ENCODE data around the gene RHBDL3. TPM values are rescaled to one million over a fixed set of nuclear protein-coding genes. Genes with fewer than 3 reads are reported as not detected.
A peak's percentile ranks its signal among the peaks of the same experiment; 100 is the strongest.

RHBDL3 gene
- total RNA-seq, 1 experiment from 2014 or later, result not detected

- H3K4me3 Mint-ChIP-seq (ENCODE audit: unreplicated experiment), result no peak overlapping the region
- CTCF ChIA-PET, result interaction anchor here (0.6 to 0.8 kb wide), 2 partner anchors 16 to 38 kb away, joined by 3 to 7 read pairs; no protein-coding TSS in a partner anchor
- H3K27ac Mint-ChIP-seq (ENCODE audit: low read depth, unreplicated experiment), result no peak overlapping the region
- TF ChIP-seq, protein P1, sequence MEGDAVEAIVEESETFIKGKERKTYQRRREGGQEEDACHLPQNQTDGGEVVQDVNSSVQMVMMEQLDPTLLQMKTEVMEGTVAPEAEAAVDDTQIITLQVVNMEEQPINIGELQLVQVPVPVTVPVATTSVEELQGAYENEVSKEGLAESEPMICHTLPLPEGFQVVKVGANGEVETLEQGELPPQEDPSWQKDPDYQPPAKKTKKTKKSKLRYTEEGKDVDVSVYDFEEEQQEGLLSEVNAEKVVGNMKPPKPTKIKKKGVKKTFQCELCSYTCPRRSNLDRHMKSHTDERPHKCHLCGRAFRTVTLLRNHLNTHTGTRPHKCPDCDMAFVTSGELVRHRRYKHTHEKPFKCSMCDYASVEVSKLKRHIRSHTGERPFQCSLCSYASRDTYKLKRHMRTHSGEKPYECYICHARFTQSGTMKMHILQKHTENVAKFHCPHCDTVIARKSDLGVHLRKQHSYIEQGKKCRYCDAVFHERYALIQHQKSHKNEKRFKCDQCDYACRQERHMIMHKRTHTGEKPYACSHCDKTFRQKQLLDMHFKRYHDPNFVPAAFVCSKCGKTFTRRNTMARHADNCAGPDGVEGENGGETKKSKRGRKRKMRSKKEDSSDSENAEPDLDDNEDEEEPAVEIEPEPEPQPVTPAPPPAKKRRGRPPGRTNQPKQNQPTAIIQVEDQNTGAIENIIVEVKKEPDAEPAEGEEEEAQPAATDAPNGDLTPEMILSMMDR (IDR thresholded peaks at IDR 0.05; ENCODE audit: unreplicated experiment), result no peak
- peaks cover 12% of the 10 kb centered on the region for H3K4me1 Mint-ChIP-seq (ENCODE audit: insufficient read depth, unreplicated experiment)
- no peak for DNase-seq (ENCODE audit: unreplicated experiment)
- no peaks in the 10 kb centered on the region for H3K36me3 Mint-ChIP-seq (ENCODE audit: insufficient read depth, unreplicated experiment)
- peaks cover 11% of the 10 kb centered on the region for H3K27me3 Mint-ChIP-seq (ENCODE audit: insufficient read depth, unreplicated experiment)
- H3K9me3 Mint-ChIP-seq (ENCODE audit: unreplicated experiment), result no peaks in the 10 kb centered on the region
- POLR2A ChIA-PET, result no interaction called here
- BruUV-seq (replicated peaks), result no TSS peak
- intact Hi-C loops (cut with micrococcal nuclease), result loop anchor here (10.0 kb wide), 1 partner anchor 1498 kb away; no protein-coding TSS in a partner anchor
These were observed 9.0 kb upstream of the RHBDL3 start for GRCh38 chr17:32256701-32257019.

- no TSS peak for BruUV-seq (replicated peaks)
- Mint-ChIP-seq H3K27ac (ENCODE audit: low read depth, unreplicated experiment) (no peak overlapping the region), H3K9me3 (ENCODE audit: unreplicated experiment) (no peaks in the 10 kb centered on the region), H3K27me3 (ENCODE audit: insufficient read depth, unreplicated experiment) (peaks cover 30% of the 10 kb centered on the region), H3K4me1 (ENCODE audit: insufficient read depth, unreplicated experiment) (peaks cover 22% of the 10 kb centered on the region), H3K4me3 (ENCODE audit: unreplicated experiment) (no peak overlapping the region), H3K36me3 (ENCODE audit: insufficient read depth, unreplicated experiment) (no peaks in the 10 kb centered on the region)
- ChIA-PET POLR2A (no interaction called here), CTCF (interaction anchor here (1.2 kb wide), 1 partner anchor 17 kb away, joined by 5 read pairs; no protein-coding TSS in a partner anchor)
- DNase-seq (ENCODE audit: unreplicated experiment), result no peak
- TF ChIP-seq, protein P1 (IDR thresholded peaks at IDR 0.05; ENCODE audit: unreplicated experiment), result no peak
- intact Hi-C loops (cut with micrococcal nuclease), result loop anchor here (10.0 kb wide), 1 partner anchor 1496 kb away; no protein-coding TSS in a partner anchor
These were observed 7.1 kb upstream of the RHBDL3 start for GRCh38 chr17:32258383-32259140.

GRCh38 chr17:32259586-32259985 lies 6.0 kb upstream of the RHBDL3 start:
- BruUV-seq (replicated peaks), result no TSS peak
- H3K4me1 Mint-ChIP-seq (ENCODE audit: insufficient read depth, unreplicated experiment), result peaks cover 22% of the 10 kb centered on the region
- TF ChIP-seq, protein P1 (IDR thresholded peaks at IDR 0.05; ENCODE audit: unreplicated experiment), result no peak
- H3K36me3 Mint-ChIP-seq (ENCODE audit: insufficient read depth, unreplicated experiment), result no peaks in the 10 kb centered on the region
- H3K27me3 Mint-ChIP-seq (ENCODE audit: insufficient read depth, unreplicated experiment), result peaks cover 40% of the 10 kb centered on the region
- peak; percentile 40 for DNase-seq (ENCODE audit: unreplicated experiment)
- CTCF ChIA-PET, result interaction anchor here (0.6 to 1.1 kb wide), 2 partner anchors 27 to 61 kb away, joined by 3 to 5 read pairs; no protein-coding TSS in a partner anchor
- H3K4me3 Mint-ChIP-seq (ENCODE audit: unreplicated experiment), result no peak overlapping the region
- H3K9me3 Mint-ChIP-seq (ENCODE audit: unreplicated experiment), result no peaks in the 10 kb centered on the region
- no peak overlapping the region for H3K27ac Mint-ChIP-seq (ENCODE audit: low read depth, unreplicated experiment)
- POLR2A ChIA-PET, result no interaction called here
- intact Hi-C loops (cut with micrococcal nuclease), result loop anchor here (10.0 kb wide), 1 partner anchor 1495 kb away; no protein-coding TSS in a partner anchor

GRCh38 chr17:32261417-32261736 lies 4.3 kb upstream of the RHBDL3 start:
- intact Hi-C loops (cut with micrococcal nuclease), result no loop called here
- no peak overlapping the region for H3K4me3 Mint-ChIP-seq (ENCODE audit: unreplicated experiment)
- no peak overlapping the region for H3K27ac Mint-ChIP-seq (ENCODE audit: low read depth, unreplicated experiment)
- H3K36me3 Mint-ChIP-seq (ENCODE audit: insufficient read depth, unreplicated experiment), result no peaks in the 10 kb centered on the region
- no TSS peak for BruUV-seq (replicated peaks)
- TF ChIP-seq, protein P1 (IDR thresholded peaks at IDR 0.05; ENCODE audit: unreplicated experiment), result no peak
- peak; percentile 25 for DNase-seq (ENCODE audit: unreplicated experiment)
- ChIA-PET POLR2A (interaction anchor here (0.7 kb wide), 1 partner anchor 183 kb away, joined by 3 read pairs; the partner anchor contains the start of gene PSMD11), CTCF (interaction anchor here (0.7 kb wide), 1 partner anchor 36 kb away, joined by 3 read pairs; no protein-coding TSS in a partner anchor)
- H3K4me1 Mint-ChIP-seq (ENCODE audit: insufficient read depth, unreplicated experiment), result peaks cover 22% of the 10 kb centered on the region
- H3K9me3 Mint-ChIP-seq (ENCODE audit: unreplicated experiment), result no peaks in the 10 kb centered on the region
- H3K27me3 Mint-ChIP-seq (ENCODE audit: insufficient read depth, unreplicated experiment), result peaks cover 48% of the 10 kb centered on the region
